PC-9 (cell line): ENCODE results near the gene IWS1. TPM values are rescaled to one million over a fixed set of nuclear protein-coding genes. Genes with fewer than 3 reads are reported as not detected.
A peak's percentile ranks its signal among the peaks of the same experiment; 100 is the strongest.

Experiments
- BruUV-seq: library from RNA; stranded (reverse); fragments of 400-500 nt; replicated peaks from 2 replicates; lab custom pipeline; 2021; lab: Mats Ljungman, UMichigan
- CTCF ChIA-PET: fragments of 300-600 bp; sonication (Branson Sonifier 250); formaldehyde crosslinking; loops from one replicate; lab custom pipeline; 2022; ENCODE audit warnings: antibody characterized with exemption; lab: Charles Lee
- POLR2A ChIA-PET: fragments of 300-600 bp; sonication (Branson Sonifier 250); formaldehyde crosslinking; loops from one replicate; lab custom pipeline; 2022; ENCODE audit warnings: antibody characterized with exemption; ENCODE audit not compliant: unreplicated experiment; lab: Charles Lee
- DNase-seq, 2 experiments: peaks; one replicate each; pipeline versions ENCODE4 v3.0.0 to v3.0.0-alpha.2; 2015 to 2022; ENCODE audit warnings: mixed read lengths in 1 of 2
- H2AFZ ChIP-seq: fragments of 200-600 bp; sonication (generic); 2 replicates; pipeline ENCODE4 v1.8.1; 2017; ENCODE audit warnings: antibody characterized with exemption
- H3F3A ChIP-seq: fragments of 200-600 bp; sonication (generic); 2 replicates; pipeline ENCODE4 v1.8.1; 2017; ENCODE audit warnings: antibody characterized with exemption, mild to moderate bottlenecking, low read depth; ENCODE audit not compliant: insufficient read depth
- H3K27ac ChIP-seq: fragments of 200-600 bp; sonication (generic); 2 replicates; pipeline ENCODE4 v1.6.1; 2016; ENCODE audit warnings: mixed run types
- H3K27me3 ChIP-seq: fragments of 200-600 bp; sonication (generic); 2 replicates; pipeline ENCODE4 v1.6.1; 2016; ENCODE audit warnings: low read depth, mixed run types; ENCODE audit not compliant: insufficient read depth
- H3K36me3 ChIP-seq: fragments of 200-600 bp; sonication (generic); 2 replicates; pipeline ENCODE4 v1.6.1; 2016; ENCODE audit warnings: low read depth, mixed run types
- H3K4me1 ChIP-seq: fragments of 200-600 bp; sonication (generic); replicated peaks from 2 replicates; pipeline ENCODE4 v1.6.1; 2016; ENCODE audit warnings: mixed run types; ENCODE audit not compliant: insufficient read depth
- H3K4me2 ChIP-seq: fragments of 200-600 bp; sonication (generic); 2 replicates; pipeline ENCODE4 v1.6.1; 2017; ENCODE audit warnings: mixed run types
- H3K4me3 ChIP-seq: fragments of 200-600 bp; sonication (generic); 2 replicates; pipeline ENCODE4 v1.6.1; 2016; ENCODE audit warnings: mixed run types
- H3K79me2 ChIP-seq: fragments of 200-600 bp; sonication (generic); 2 replicates; pipeline ENCODE4 v1.6.1; 2017; ENCODE audit warnings: low read depth, mixed run types
- H3K9me2 ChIP-seq: fragments of 200-600 bp; sonication (generic); 2 replicates; pipeline ENCODE4 v1.8.1; 2017; ENCODE audit warnings: mild to moderate bottlenecking; ENCODE audit not compliant: insufficient read depth
- H3K9me3 ChIP-seq: fragments of 200-600 bp; sonication (generic); 2 replicates; pipeline ENCODE4 v1.8.1; 2016; ENCODE audit warnings: low read depth; ENCODE audit not compliant: insufficient read depth
- H4K20me1 ChIP-seq: fragments of 200-600 bp; sonication (generic); 2 replicates; pipeline ENCODE4 v1.8.1; 2017; ENCODE audit not compliant: insufficient read depth
- EZH2 ChIP-seq: fragments of 200-600 bp; sonication (generic); IDR thresholded peaks from 2 replicates; pipeline ENCODE4 v1.8.0; 2017; ENCODE audit warnings: antibody characterized with exemption, low read depth
- intact Hi-C: fragments of 100-400 bp; cut with micrococcal nuclease; formaldehyde crosslinking; loops from one replicate; pipeline ENCODE4 v1.10.0; 2022; ENCODE audit not compliant: unreplicated experiment
- total RNA-seq: library from RNA; stranded (reverse); gene quantifications from 2 replicates; pipeline ENCODE4 v1.2.3, GENCODE V29; 2021
- TF ChIP-seq, protein P1 (sequence below): fragments of 200-600 bp; sonication (generic); conservative IDR thresholded peaks from 2 replicates; pipeline ENCODE4 v1.6.1; 2017; ENCODE audit warnings: mixed run types, antibody characterized with exemption, mild to moderate bottlenecking, moderate library complexity

The IWS1 gene
- total RNA-seq, 1 experiment from 2014 or later = 47.3 TPM

DNA sequence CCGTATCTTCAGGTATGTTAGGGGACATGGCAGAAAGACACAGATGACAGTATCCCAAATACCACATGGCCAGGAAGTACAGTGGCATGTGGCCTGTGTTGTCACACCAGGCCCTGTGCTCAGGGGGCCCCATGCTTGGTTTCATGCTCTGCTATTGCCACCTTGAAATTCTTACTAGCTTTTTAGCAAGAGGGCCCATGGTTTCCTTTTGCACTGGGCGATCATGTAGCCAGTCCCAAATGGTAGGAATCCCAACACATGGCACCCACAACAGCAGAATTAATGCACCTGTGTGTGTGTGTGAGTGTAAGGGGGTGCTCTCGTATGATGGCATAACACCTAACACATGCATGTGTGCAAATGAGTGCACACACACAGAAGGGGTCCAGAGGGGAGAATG, 48.4 kb upstream of the IWS1 start:
- no peak for TF ChIP-seq EZH2
- TF ChIP-seq, protein P1, sequence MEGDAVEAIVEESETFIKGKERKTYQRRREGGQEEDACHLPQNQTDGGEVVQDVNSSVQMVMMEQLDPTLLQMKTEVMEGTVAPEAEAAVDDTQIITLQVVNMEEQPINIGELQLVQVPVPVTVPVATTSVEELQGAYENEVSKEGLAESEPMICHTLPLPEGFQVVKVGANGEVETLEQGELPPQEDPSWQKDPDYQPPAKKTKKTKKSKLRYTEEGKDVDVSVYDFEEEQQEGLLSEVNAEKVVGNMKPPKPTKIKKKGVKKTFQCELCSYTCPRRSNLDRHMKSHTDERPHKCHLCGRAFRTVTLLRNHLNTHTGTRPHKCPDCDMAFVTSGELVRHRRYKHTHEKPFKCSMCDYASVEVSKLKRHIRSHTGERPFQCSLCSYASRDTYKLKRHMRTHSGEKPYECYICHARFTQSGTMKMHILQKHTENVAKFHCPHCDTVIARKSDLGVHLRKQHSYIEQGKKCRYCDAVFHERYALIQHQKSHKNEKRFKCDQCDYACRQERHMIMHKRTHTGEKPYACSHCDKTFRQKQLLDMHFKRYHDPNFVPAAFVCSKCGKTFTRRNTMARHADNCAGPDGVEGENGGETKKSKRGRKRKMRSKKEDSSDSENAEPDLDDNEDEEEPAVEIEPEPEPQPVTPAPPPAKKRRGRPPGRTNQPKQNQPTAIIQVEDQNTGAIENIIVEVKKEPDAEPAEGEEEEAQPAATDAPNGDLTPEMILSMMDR = no peak
- peak in 1 of 2 experiments; percentile 4 for DNase-seq
- H3K4me2 ChIP-seq = no peak overlapping the region
- no peak overlapping the region for H3K4me3 ChIP-seq
- H3K27ac ChIP-seq = no peak overlapping the region
- no peaks in the 10 kb centered on the region for H3K4me1 ChIP-seq
- no peaks in the 10 kb centered on the region for H3K9me2 ChIP-seq
- no peaks in the 10 kb centered on the region for H3K79me2 ChIP-seq
- H3K36me3 ChIP-seq = no peaks in the 10 kb centered on the region
- no peaks in the 10 kb centered on the region for H4K20me1 ChIP-seq
- no peak overlapping the region for H2AFZ ChIP-seq
- intact Hi-C loops = no loop called here
- H3K9me3 ChIP-seq = no peaks in the 10 kb centered on the region
- ChIA-PET POLR2A (no interaction called here), CTCF (no interaction called here)
- H3K27me3 ChIP-seq = peaks cover 23% of the 10 kb centered on the region; the same call in 1 of the 2 replicates
- BruUV-seq = no TSS peak
- no peaks in the 10 kb centered on the region for H3F3A ChIP-seq

DNA sequence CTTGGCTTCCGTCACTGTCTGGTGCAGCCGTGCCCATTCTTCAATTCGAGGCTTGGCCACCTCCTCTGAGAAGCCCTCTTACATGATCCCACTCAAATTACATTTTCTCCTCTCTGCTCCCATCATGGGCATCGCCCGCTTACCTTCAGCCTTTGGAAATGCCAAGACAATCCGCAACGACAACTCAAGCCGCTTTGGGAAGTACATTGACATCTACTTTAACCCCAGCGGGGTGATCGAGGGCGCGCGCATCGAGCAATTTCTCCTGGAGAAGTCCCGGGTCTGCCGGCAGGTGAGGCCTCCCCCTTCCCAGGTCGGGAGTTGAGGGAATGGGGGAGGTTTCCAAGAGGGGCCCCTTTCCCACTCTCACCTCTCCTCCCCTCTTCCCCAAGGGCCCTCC, 47.5 kb upstream of the IWS1 start:
- no peaks in the 10 kb centered on the region for H3K9me2 ChIP-seq
- no peak for TF ChIP-seq EZH2
- TF ChIP-seq, protein P1 = no peak
- H3K79me2 ChIP-seq = no peaks in the 10 kb centered on the region
- H3K4me3 ChIP-seq = no peak overlapping the region
- H2AFZ ChIP-seq = no peak overlapping the region
- no TSS peak for BruUV-seq
- H3K9me3 ChIP-seq = no peaks in the 10 kb centered on the region
- intact Hi-C loops = no loop called here
- H3F3A ChIP-seq = no peaks in the 10 kb centered on the region
- H3K27me3 ChIP-seq = peaks cover 18% of the 10 kb centered on the region; the same call in 1 of the 2 replicates
- POLR2A ChIA-PET = no interaction called here
- no peak for DNase-seq
- H3K36me3 ChIP-seq = no peaks in the 10 kb centered on the region
- no peak overlapping the region for H3K4me2 ChIP-seq
- H3K4me1 ChIP-seq = no peaks in the 10 kb centered on the region
- H4K20me1 ChIP-seq = no peaks in the 10 kb centered on the region
- H3K27ac ChIP-seq = no peak overlapping the region
- CTCF ChIA-PET = no interaction called here

DNA sequence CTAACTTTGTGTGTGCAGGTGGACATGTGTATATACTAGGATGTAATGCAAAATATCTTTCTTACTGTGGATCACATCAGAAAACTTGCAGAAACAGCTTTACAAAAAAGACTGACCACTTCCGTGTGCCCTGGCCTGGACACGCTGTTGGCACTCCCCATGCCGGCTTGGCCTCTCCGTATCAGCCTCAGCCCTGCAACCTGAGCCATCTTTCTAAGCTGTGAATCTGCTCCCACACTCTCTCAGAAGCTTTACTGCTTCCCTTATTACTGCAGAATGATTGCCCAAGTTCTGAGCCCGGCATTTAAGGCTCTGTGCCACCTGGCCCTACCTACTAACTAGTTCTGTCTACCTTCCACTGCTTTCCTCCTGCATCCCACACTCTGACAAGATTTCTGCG, 47.0 kb upstream of the IWS1 start:
- no peak for TF ChIP-seq EZH2
- TF ChIP-seq, protein P1 = no peak
- no TSS peak for BruUV-seq
- H2AFZ ChIP-seq = no peak overlapping the region
- H3K4me1 ChIP-seq = no peaks in the 10 kb centered on the region
- no peak overlapping the region for H3K27ac ChIP-seq
- no peak overlapping the region for H3K4me3 ChIP-seq
- H3K27me3 ChIP-seq = peaks cover 18% of the 10 kb centered on the region; the same call in 1 of the 2 replicates
- ChIA-PET POLR2A (no interaction called here), CTCF (no interaction called here)
- intact Hi-C loops = no loop called here
- H3K9me3 ChIP-seq = no peaks in the 10 kb centered on the region
- H3K9me2 ChIP-seq = no peaks in the 10 kb centered on the region
- peak in 1 of 2 experiments; percentile 28 for DNase-seq
- H4K20me1 ChIP-seq = no peaks in the 10 kb centered on the region
- H3K4me2 ChIP-seq = no peak overlapping the region
- H3K79me2 ChIP-seq = no peaks in the 10 kb centered on the region
- H3F3A ChIP-seq = no peaks in the 10 kb centered on the region
- no peaks in the 10 kb centered on the region for H3K36me3 ChIP-seq
